HCT116 (cell line): ENCODE data around the gene TLK2.

ENCODE experiments used
- ATF3 ChIP-seq: IDR thresholded peaks from 2 replicates; pipeline ENCODE4 v1.6.1; 2012
- CTCF ChIP-seq, 3 experiments: fragments of 200-600 bp in 1 of 3; sonication (generic) in 1 of 3; IDR thresholded peaks in 2 of 3; conservative IDR thresholded peaks in 1 of 3; 2 replicates each; pipeline ENCODE4 v1.5.1; 2012 to 2017; ENCODE audit warnings: low read depth in 2 of 3, low read length in 2 of 3, antibody characterized with exemption in 1 of 3, borderline replicate concordance in 1 of 3, control low read depth in 1 of 3, mild to moderate bottlenecking in 1 of 3, mixed read lengths in 1 of 3, mixed run types in 1 of 3, moderate library complexity in 1 of 3; ENCODE audit not compliant: insufficient read depth in 1 of 3
- EZH2 ChIP-seq: fragments of 200-600 bp; sonication (generic); IDR thresholded peaks from 2 replicates; pipeline ENCODE4 v1.6.1; 2017; ENCODE audit warnings: antibody characterized with exemption, mixed run types
- EZH2phosphoT487 ChIP-seq: fragments of 200-600 bp; IDR thresholded peaks from 2 replicates; pipeline ENCODE4 v1.6.1; 2018; ENCODE audit warnings: antibody characterized with exemption, borderline replicate concordance
- JUND ChIP-seq: IDR thresholded peaks from 2 replicates; pipeline ENCODE4 v1.6.1; 2012
- MAX ChIP-seq: IDR thresholded peaks from 2 replicates; pipeline ENCODE4 v1.6.1; 2012
- POLR2A ChIP-seq: IDR thresholded peaks from 2 replicates; pipeline ENCODE4 v1.7.0; 2011; ENCODE audit warnings: borderline replicate concordance; ENCODE audit not compliant: insufficient read depth, insufficient read length; ENCODE audit errors: extremely low read depth
- RAD21 ChIP-seq: IDR thresholded peaks from 2 replicates; pipeline ENCODE4 v1.6.1; 2012; ENCODE audit warnings: low read depth, mild to moderate bottlenecking
- SIN3A ChIP-seq: IDR thresholded peaks from 2 replicates; pipeline ENCODE4 v1.6.1; 2012; ENCODE audit warnings: low read depth
- SRF ChIP-seq: IDR thresholded peaks from 2 replicates; pipeline ENCODE4 v1.6.1; 2012; ENCODE audit warnings: low read depth
- TCF7L2 ChIP-seq: IDR thresholded peaks from 2 replicates; pipeline ENCODE4 v1.7.0; 2011; ENCODE audit warnings: borderline replicate concordance, inconsistent platforms; ENCODE audit not compliant: insufficient read depth, insufficient read length; ENCODE audit errors: extremely low read depth
- YY1 ChIP-seq: IDR thresholded peaks from 2 replicates; pipeline ENCODE4 v1.6.1; 2011; ENCODE audit warnings: low read length, low read depth, moderate library complexity, mild to moderate bottlenecking; ENCODE audit not compliant: insufficient replicate concordance; ENCODE audit errors: extremely low read depth
- ZNF274 ChIP-seq: fragments of 200-500 bp; sonication (Bioruptor generic); IDR thresholded peaks from 2 replicates; pipeline ENCODE4 v1.6.1; 2014; ENCODE audit warnings: mild to moderate bottlenecking, low read depth, low read length, inconsistent platforms
- TF ChIP-seq, protein P1 (sequence below): IDR thresholded peaks from 2 replicates; pipeline ENCODE4 v1.6.1; 2012; ENCODE audit warnings: low read depth

- TF ChIP-seq CTCF (IDR thresholded peaks at IDR 0.05 in 2 of 3, conservative IDR thresholded peaks at IDR 0.05 in 1 of 3; ENCODE audit: borderline replicate concordance in 1 of 3, insufficient read depth in 1 of 3, low read depth in 2 of 3, low read length in 2 of 3) (no peak), POLR2A (no peak), RAD21 (no peak), TCF7L2 (no peak), YY1 (no peak), ZNF274 (no peak), SRF (no peak), SIN3A (no peak), EZH2phosphoT487 (no peak), MAX (no peak), EZH2 (no peak), ATF3 (no peak), JUND (no peak)
- TF ChIP-seq, protein P1, sequence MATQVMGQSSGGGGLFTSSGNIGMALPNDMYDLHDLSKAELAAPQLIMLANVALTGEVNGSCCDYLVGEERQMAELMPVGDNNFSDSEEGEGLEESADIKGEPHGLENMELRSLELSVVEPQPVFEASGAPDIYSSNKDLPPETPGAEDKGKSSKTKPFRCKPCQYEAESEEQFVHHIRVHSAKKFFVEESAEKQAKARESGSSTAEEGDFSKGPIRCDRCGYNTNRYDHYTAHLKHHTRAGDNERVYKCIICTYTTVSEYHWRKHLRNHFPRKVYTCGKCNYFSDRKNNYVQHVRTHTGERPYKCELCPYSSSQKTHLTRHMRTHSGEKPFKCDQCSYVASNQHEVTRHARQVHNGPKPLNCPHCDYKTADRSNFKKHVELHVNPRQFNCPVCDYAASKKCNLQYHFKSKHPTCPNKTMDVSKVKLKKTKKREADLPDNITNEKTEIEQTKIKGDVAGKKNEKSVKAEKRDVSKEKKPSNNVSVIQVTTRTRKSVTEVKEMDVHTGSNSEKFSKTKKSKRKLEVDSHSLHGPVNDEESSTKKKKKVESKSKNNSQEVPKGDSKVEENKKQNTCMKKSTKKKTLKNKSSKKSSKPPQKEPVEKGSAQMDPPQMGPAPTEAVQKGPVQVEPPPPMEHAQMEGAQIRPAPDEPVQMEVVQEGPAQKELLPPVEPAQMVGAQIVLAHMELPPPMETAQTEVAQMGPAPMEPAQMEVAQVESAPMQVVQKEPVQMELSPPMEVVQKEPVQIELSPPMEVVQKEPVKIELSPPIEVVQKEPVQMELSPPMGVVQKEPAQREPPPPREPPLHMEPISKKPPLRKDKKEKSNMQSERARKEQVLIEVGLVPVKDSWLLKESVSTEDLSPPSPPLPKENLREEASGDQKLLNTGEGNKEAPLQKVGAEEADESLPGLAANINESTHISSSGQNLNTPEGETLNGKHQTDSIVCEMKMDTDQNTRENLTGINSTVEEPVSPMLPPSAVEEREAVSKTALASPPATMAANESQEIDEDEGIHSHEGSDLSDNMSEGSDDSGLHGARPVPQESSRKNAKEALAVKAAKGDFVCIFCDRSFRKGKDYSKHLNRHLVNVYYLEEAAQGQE = no peak
Measured at GRCh38 chr17:62456016-62456415, 22.6 kb upstream of the TLK2 start.
